Medulla oblongata (tissue), 1 donor: ENCODE measurements around the gene PEX6.
"Not testable (repeated sequence)": the region's sequence is repeated elsewhere in the genome, so short reads cannot be mapped to it uniquely, and the experiment has no call there.

Experiments used
- DNase-seq: peaks from one replicate; pipeline ENCODE4 v3.0.0-alpha.2; 2015; ENCODE audit errors: extremely low spot score

Gene PEX6

GRCh38 chr6:42978839-42979522 lies at the start of gene PEX6:
TSS of gene PEX6 (minus strand) at chr6:42979181. CDS start at chr6:42979150, 31 bp downstream.
- peak; percentile 84 for DNase-seq

- no peak for DNase-seq
Observed at GRCh38 chr6:43026365-43026764, 47.4 kb upstream of the PEX6 start.

- DNase-seq: no peak
Observed at GRCh38 chr6:43024436-43024835, 45.5 kb upstream of the PEX6 start.

- DNase-seq: peak; percentile 77
Observed at GRCh38 chr6:43021270-43022047, 42.5 kb upstream of the PEX6 start, which contains the start of gene RRP36. TSS of gene RRP36 (plus strand) at chr6:43021623. CDS start at chr6:43021655, 32 bp downstream.

GRCh38 chr6:43020847-43021246 lies 41.9 kb upstream of the PEX6 start:
- DNase-seq: no peak

- DNase-seq: no peak
Observed at GRCh38 chr6:43020052-43020705, 41.2 kb upstream of the PEX6 start.

GRCh38 chr6:43019152-43019551 lies 40.2 kb upstream of the PEX6 start:
- DNase-seq: no peak

- no peak for DNase-seq
Observed at GRCh38 chr6:43016943-43017334, 38.0 kb upstream of the PEX6 start.

- DNase-seq: no peak
Observed at GRCh38 chr6:43016176-43016942, 37.4 kb upstream of the PEX6 start.

GRCh38 chr6:43014434-43014909 lies 35.5 kb upstream of the PEX6 start:
- no peak for DNase-seq

GRCh38 chr6:43013843-43014433 lies 35.0 kb upstream of the PEX6 start, which contains the start of the genes KLHDC3 and MEA1:
TSS of gene KLHDC3 (plus strand) at chr6:43014249. CDS start at chr6:43017193, 2,944 bp downstream.
TSS of gene MEA1 (minus strand) at chr6:43013946. CDS start at chr6:43013813, 133 bp downstream.
- DNase-seq: peak; percentile 100

GRCh38 chr6:43013097-43013842 lies 34.3 kb upstream of the PEX6 start:
- DNase-seq: peak; percentile 24

GRCh38 chr6:43012364-43012763 lies 33.4 kb upstream of the PEX6 start:
- DNase-seq: no peak

- no peak for DNase-seq
Observed at GRCh38 chr6:43011207-43011606, 32.2 kb upstream of the PEX6 start.

GRCh38 chr6:43009124-43009523 lies 30.1 kb upstream of the PEX6 start:
- DNase-seq: peak; percentile 26

GRCh38 chr6:43007126-43007525 lies 28.1 kb upstream of the PEX6 start:
- DNase-seq: no peak

- no peak for DNase-seq
Observed at GRCh38 chr6:43006251-43006650, 27.3 kb upstream of the PEX6 start.

- DNase-seq: no peak
Observed at GRCh38 chr6:43005844-43006243, 26.9 kb upstream of the PEX6 start.

GRCh38 chr6:43001843-43002242 lies 22.9 kb upstream of the PEX6 start:
- DNase-seq: no peak

GRCh38 chr6:42998205-42998604 lies 19.2 kb upstream of the PEX6 start:
- not testable (repeated sequence) for DNase-seq
